GM21576 (cell line): ENCODE measurements around the gene ELL3.
A peak's percentile ranks its signal among the peaks of the same experiment; 100 is the strongest.
"Not testable (repeated sequence)": the region's sequence is repeated elsewhere in the genome, so short reads cannot be mapped to it uniquely, and the experiment has no call there.

Experiments used
- ATAC-seq: cut with Tn5 transposase; IDR thresholded peaks from one replicate; pipeline ENCODE4 v1.9.1; 2021; ENCODE audit warnings: mild to moderate bottlenecking, moderate library complexity; ENCODE audit not compliant: unreplicated experiment

The ELL3 gene

DNA sequence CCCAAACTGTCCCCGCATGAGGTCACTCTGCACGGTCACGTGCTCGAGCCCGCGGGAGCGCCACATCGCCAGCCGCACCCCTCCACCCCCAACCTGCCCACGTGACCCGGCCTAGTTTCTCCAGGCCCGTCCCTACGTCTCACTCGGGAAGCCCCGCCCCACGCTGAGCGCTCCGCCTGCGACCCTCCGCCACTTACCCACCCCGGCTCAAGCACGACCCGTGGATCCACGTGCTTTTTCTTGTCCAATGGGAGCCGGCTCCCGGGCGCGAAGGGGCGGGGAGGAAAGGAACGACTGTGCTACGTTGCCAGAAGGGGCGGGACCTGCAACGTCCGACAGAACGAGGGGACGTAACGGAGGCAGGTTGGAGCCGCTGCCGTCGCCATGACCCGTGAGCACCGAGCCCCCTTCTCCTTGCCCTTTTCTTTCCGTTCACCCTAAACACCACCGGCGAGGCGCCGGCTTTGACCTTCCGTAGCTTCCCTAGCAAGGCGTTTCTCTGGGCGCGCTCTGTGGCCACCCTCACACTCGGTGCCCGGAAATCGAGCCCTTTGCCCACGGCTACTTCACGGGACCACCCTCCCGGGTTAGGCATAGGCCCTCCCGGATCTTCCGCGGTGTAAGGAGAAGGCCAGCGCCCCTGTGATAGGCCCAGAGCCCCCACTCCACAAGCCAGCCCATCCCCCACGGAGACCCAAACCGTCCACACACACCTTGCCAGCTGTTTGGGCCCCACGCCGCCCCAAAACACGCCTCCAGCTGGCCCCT lies 15.4 kb upstream of the ELL3 start, which contains the start of gene SERF2:
Gene SERF2, plus strand, starts transcription at position 328 of the 768 bp plus-strand sequence. Its CDS starts 57 bp downstream, at position 385.
- peak; percentile 82 for ATAC-seq

DNA sequence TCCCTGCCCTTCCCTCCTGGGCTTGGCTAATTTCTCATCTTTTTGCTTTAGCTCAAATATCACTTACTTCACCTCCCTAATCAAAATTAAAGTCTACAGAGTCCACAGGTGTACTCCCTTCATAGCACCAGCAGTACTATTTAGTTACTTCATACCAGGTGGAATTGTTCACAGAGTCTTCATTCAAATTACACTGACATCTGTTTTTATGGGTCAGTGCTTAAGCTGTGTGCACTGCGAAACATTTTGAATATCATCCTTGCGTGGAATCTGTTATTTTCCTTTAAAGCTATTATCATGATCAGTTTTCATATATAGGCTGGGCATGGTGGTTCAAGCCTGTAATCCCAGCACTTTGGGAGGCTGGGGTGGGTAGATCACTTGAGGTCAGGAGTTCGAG lies 12.6 kb upstream of the ELL3 start:
- no peak for ATAC-seq

DNA sequence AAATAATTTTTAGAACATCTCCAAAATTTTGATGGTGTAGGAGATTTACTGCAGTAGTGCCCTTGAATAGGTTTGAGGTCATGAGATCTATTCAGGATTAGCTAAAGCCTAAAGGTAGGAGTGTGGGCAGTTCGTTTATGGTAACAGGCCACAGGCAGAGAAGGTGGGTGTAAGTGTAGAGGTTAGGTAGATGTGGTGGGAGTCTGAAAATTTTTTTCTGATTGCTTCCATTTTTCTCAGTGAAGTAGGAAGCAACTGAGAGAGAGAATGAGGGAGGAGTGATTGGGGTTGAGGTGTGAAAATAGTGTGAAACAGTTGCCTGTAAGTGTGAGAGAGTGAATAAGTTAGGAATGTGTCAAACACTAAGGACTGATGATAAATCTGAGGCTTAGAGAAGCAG lies 2.2 kb upstream of the ELL3 start:
- ATAC-seq = no peak

DNA sequence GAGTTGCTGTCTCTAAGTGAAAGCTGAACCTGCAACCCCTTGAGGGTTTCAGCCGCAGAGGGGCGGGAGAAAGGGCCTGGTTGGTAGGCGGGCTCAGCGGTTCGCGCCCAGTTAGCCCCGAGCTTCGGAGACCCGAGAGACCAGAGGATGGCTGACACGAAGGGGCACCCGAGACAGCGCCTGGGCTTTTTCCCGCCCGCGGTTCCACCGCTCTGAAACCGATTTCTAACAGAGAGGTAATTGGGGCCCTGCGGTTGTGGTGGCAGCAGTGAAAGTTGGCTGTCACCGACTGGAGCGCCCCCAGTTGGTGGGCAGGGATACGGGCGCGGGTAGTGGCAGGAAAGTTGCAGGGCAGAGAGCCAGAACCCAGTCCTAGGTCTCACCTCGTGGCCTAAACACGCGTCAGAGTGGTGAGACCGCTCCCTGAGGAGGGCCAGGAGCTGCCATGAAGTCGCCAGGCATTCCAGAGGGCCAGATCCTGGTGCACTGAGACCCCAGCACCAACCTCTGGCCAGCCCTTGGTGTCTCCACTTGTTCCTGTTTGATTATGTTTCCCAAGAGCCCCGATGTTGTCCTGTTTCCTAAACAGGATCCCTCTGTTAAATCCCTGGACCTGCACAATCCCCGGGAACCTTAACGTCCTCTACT lies 625 bp upstream of the ELL3 start:
- peak; percentile 50 for ATAC-seq

DNA sequence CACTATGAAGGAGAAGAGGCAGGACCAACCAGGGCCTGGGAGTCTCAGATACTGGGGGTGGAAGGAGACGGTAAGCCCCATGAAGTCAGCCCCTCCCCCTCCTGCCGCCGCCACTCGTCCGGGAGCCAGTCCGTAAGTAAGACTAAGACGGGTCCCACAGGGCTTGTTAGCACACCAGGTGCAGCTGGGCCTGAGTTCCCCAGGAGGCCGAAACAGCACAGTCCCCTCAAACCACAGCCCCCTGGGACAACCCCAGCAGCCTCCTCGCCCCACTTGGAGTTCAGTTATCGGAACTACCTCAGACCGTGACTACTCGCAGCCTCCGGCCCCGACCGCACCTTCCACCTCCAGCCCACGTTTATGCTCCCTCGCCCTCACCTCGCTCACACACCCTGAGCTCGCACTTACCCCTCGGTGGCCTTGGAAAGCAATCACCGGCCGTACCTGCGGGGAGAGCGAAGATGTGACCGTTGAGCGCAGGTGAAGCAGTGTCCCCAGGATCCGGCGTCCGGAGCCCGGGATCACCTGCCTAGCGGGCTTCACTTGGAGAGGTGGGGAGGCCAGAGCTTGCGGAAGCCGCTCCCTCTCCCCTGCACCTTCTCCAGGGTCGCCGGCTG lies 557 bp downstream of the ELL3 start:
- peak; percentile 65 for ATAC-seq

DNA sequence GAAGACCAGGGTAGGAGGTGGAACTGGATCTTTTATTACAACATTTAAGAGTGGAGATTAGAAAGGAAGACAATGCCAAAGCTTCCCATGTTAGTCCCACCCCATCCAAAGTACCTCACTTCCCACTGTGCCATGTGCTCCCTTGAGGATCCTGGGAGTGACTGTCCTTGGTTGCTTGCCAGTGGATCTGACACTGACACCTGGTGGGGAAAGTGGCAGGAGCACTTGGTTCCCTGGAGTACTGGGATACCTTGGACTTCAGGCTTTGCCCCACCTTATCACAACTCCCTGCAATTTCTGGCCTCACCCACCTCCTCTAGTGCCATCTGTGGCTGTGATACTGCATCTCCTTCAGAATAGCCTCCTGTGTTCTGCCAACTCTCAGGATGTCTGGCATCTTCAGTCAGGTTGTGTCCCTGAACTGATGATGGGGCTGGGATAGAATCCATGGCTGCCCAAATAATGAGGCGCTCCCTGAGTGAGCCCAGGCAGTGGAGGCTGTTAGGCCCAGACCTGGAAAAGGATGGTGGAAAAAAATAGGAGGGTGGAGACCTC lies 1.3 kb downstream of the ELL3 start:
- no peak for ATAC-seq

DNA sequence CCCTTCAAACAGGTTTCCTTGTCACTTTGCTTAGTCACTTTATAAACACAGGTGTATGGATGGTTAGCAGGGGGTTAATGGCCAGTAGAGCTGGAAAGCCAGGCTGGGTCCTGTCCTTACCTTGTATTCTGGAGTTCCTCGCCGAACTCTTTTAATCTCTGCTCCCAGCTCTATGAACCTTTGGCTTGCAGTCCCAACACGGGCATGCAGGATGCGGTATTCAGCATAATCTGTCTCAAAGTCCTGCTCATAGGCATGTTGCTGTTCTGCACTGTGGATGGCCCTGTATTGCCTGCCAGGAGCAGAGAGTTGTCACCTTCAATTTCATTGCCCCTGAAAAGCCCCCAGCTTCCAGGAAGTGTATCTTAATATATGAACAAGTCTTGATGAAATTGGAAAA lies 2.7 kb downstream of the ELL3 start:
- no peak for ATAC-seq

DNA sequence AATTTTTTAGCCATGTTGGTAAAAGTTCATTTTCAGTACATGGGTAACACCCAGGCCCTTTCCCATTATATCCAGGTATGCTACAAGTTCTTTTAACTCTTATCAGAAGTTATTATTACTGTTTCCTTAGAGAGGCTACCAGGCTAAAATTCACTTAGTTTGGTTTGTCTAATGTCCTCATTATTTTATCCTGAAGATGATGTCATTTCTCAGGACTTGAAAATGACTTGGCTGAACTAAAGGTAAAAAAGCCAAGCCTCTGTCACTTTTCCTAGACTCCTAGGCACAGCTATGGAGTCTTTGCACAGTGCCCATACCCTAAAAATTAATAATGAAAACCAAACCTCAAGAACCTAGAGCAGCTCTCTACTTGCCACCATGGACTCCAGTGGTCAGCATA lies 4.1 kb downstream of the ELL3 start:
- ATAC-seq = no peak

DNA sequence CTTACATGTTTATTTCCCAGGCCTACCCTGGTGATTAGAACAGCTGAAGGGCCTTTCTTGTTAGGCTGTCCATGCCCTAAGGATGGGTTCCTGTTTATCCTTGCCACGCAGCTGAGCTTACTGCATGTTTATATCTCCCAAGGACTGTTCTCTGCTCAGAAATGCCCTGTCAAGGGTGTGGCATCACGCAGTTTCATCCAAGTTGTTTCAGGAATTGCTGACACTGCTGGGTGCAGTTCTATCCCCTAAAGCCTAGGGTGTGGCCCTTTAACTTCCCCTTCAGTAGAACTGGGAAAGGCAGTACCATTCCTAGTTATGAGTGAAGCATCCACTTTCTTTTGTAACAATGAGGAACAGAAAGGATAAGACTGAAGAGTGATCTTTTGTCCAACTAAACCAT lies 5.0 kb downstream of the ELL3 start:
- no peak for ATAC-seq

DNA sequence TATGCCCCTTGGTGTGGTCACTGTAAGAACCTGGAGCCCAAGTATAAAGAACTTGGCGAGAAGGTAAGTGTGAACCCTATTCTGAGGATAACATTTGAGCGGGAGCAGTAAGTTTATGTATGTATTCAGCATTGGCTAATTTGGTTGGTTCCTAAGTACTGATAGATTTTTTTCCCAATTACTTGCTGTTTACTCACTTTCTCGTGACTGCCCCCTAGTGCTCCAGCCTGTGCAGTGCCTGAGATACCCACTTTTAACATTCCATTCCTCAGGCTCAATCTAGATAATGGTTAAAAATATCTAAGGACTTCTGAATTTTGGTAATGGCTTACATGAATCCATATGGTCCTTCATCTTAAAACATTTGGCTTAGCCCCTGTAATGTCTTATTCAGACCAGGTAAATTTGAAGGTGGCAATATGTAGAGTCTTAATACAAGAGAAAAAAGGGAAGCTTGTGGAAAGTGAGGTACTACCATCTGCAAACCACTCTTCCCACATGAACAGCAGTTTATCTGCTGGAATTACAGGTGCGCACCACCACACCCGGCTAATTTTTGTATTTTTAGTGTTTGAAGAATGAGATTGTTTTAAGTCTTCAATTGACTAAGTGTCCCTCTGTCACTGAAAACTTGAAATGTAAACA lies 7.1 kb downstream of the ELL3 start:
- no peak for ATAC-seq

DNA sequence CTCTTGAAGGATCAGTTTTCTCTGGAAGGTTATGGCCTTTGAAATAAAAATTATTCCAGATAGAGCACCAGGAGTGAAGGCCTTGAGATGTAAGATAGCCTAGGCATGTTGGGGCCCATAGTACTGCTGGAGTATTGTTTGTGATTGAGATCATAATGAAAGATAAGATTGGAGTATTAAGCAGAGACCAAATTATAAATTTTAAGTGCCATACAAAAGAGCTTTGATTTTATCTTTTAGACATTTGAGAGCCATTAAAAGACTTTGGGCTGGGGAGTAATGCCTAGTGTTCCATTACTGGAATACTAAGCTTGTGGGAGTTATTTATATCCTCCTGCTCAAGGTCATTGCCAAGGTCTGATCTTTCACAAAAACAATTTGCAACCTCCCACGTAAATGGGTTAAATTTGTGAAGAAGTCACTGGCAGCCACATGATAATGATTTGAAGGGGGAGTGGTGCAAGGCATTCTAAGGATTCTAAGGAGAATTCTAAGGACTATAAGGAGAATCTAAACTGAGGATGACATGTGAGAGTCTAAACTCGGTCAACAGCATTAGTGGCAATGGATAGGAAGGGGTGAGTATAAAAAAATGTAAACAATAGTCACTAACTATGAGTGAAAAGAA lies 12.8 kb downstream of the ELL3 start:
- no peak for ATAC-seq

DNA sequence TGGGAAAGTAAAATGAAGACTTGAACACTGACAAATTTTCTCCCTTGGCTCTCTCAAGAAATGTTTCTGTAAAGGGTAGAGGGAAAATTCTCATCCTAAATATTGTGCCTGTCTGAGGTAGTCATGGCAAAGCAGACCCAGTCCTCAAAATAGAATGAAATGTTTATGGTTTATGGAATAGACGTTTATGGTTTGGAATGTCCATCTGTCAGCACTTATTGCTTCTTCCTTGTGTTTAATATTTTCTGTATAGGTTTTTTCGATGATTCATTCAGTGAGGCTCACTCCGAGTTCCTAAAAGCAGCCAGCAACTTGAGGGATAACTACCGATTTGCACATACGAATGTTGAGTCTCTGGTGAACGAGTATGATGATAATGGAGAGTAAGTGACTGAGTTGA lies 13.9 kb downstream of the ELL3 start:
- no peak for ATAC-seq

DNA sequence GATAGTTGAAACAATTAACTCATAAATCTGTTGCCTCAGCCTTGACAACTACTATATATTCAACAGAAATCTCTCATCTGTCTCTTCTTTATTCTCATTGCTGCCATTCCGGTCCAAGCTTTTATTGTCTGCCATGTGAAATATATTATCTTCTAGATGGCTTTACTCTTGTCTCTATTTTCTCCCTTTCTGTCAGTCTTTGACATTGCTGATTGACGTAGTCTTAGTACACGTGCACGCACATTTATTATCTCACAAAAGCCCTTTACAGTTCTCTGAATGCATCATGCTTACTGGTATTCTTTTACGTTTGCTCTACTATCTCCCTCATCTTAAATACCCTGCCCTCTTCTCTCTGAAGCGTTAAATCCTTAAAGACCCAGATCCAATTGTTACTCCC lies 24.9 kb downstream of the ELL3 start:
- ATAC-seq = no peak

DNA sequence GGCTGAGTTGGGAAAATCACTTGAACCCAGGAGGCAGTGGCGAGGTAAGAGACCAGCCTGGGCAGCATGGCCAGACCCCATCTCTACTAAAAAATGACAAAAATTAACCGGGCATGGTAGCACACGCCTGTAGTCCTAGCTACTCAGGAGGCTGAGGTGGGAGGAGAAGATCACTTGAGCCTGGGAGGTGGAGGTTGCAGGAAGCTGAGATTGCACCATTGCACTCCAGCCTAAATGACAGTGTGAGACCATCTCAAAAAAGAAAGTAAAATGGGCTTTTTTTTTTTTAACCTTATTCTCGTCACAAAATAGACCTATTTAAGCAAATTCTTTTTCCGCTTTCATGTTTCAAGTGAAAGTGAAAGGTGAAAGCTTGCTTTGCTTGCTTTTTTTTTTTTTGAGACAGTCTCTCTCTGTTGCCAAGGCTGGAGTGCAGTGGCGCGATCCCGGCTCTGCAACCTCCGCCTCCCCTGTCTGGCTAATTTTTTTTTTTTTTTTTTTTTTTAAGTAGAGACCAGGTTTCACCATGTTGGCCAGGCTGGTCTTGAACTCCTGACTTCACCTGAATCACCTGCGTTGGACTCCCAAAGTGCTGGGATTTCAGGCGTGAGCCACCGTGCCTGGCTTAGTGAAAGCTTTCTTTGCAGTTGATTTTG lies 26.9 kb downstream of the ELL3 start:
- peak; percentile 38 for ATAC-seq

DNA sequence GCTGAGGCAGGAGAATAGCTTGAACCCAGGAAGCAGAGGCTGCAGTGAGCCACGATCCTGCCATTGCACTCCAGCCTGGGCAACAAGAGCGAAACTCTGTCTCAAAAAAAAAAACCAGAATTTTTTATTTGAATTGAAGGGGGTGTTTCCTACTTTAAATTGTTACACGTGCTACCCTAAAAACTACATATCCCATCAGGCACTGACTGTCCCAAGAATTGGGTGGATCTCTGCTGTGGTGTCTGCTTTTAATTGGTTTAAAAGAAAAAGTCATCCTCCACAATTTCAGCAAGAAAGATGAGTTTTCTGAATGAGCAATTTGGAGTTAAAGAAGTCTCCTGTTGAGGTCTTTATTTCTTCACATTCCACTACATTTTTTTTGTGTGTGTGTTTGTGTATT lies 28.4 kb downstream of the ELL3 start:
- ATAC-seq = no peak

DNA sequence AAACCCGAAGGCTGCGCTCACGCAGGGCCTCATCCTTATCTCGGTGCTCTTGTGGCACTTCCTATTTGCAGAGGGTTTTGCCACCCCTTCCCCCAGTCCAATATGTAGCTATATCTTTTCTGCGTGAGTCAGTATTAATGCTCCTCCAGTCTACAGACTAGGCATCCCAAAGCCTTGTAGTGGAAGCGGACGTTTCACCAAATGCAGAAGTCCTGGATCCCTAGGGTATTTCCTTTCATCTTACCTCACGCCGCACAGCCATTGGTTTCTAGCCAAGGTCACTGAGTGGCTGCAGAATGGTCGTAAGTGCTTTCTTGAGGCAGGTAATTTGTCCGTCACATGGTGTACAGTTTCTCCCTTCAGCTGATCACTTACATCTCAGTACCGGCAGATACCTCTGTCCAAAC lies 29.9 kb downstream of the ELL3 start:
- ATAC-seq = peak; percentile 24

DNA sequence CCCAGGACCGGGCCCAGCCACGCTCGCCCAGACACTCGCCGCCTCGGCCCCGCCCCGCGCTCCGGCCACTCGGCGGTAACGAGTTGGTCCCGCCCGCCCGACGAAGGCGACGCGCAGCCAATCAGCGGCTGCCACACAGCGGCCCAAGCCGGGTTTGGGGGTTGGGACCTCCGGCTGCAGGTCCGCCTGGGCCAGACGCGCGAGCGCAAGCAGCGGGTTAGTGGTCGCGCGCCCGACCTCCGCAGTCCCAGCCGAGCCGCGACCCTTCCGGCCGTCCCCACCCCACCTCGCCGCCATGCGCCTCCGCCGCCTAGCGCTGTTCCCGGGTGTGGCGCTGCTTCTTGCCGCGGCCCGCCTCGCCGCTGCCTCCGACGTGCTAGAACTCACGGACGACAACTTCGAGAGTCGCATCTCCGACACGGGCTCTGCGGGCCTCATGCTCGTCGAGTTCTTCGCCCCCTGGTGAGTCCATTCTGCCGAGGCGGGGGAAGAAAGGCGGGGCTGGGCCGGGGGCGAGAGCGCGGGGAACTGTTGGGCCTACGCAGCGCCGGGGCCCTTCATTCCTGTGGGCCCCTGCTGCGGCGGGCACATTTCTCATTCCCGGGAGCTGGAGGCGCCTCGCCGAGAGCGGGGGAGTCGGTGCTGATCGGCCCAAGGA lies 30.4 kb downstream of the ELL3 start, which contains the start of gene PDIA3:
Gene PDIA3, plus strand, starts transcription at position 194 of the 658 bp plus-strand sequence. Its CDS starts 102 bp downstream, at position 296.
- peak; percentile 64 for ATAC-seq

DNA sequence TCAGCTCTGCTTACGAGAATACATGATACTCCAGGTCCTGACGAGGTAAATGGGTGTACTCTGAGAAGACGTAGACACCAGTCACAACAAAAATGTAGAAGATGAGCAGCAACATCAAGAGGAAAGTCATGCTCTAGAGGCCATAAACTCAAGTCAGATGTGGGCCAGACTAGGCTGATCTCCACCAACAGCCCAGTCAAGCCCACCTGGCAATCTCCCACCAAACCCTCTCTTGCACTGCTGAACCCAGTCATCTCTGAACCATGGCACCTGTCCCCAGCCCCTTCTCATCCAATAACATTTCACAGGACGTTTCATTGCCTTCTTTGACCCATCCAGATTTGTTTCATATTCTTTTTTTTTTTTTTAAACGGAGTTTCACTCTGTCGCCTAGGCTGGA lies 41.4 kb downstream of the ELL3 start:
- ATAC-seq = peak; percentile 29

DNA sequence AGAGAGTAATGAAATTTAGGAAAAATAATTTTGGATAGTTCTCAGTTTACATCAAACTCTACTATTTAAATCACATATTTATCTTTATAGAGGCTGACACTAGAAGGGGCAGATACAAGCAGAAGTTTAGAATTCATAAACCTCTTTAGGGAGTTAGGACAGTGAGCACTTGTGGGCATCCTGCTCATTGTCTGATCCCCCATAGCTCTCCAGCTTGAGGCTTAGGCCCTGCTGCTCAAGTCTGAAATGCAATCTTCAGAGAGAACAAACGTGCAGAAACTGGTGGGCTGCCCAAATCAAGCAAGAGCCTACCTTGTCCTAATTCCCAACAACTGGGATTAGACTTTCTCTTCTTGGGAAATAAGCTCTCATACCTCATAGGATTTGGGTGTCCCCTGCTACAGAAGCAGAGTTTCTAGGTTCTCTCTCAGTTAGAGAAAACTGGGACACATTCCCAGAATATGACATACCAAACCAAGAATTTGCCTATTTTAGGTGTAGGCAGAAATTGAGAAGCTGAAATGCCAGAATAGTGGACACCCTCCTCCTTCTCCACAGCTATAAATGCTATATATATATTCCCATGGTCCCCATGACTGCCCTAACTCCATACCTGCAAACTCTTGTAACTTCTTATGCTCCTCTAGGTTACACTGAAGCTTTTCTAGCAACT lies 48.6 kb downstream of the ELL3 start:
- not testable (repeated sequence) for ATAC-seq
